Right renal cortex interstitium (tissue), 3 donors: ENCODE measurements around the gene MS4A4A. TPM values are rescaled to one million over a fixed set of nuclear protein-coding genes. Genes with fewer than 3 reads are reported as not detected.
A peak's percentile ranks its signal among the peaks of the same experiment; 100 is the strongest.
"Not testable (repeated sequence)": the region's sequence is repeated elsewhere in the genome, so short reads cannot be mapped to it uniquely, and the experiment has no call there.

ENCODE experiments used
- DNase-seq, 3 donors: peaks; one replicate each; pipeline ENCODE4 v3.0.0-alpha.2; 2013; ENCODE audit warnings: low read depth in 3 of 3, low spot score in 2 of 3
- polyA plus RNA-seq, 3 donors: library from polyadenylated mRNA; unstranded; fragments of 120-200 nt; gene quantifications; one replicate each; pipeline ENCODE4 v1.2.1, GENCODE V29; 2013; ENCODE audit not compliant: insufficient read length in 3 of 3

The MS4A4A gene
- polyA plus RNA-seq, 3 donors = 4.7 to 7.4 (median 6.6) TPM

GRCh38 chr11:60301178-60301577, 20.7 kb downstream of the MS4A4A start:
- DNase-seq = no peak

- not testable (repeated sequence) for DNase-seq
Measured at GRCh38 chr11:60301884-60302283, 21.4 kb downstream of the MS4A4A start.

- DNase-seq = no peak
Measured at GRCh38 chr11:60303661-60304060, 23.2 kb downstream of the MS4A4A start.

GRCh38 chr11:60305906-60306619, 25.6 kb downstream of the MS4A4A start:
- DNase-seq = no peak

- DNase-seq = no peak
Measured at GRCh38 chr11:60307507-60308195, 27.2 kb downstream of the MS4A4A start.

GRCh38 chr11:60310407-60310998, 30.0 kb downstream of the MS4A4A start:
- DNase-seq = no peak

GRCh38 chr11:60314635-60315321, 34.3 kb downstream of the MS4A4A start:
- no peak for DNase-seq

GRCh38 chr11:60315871-60316270, 35.4 kb downstream of the MS4A4A start:
- DNase-seq = no peak

GRCh38 chr11:60316317-60316716, 35.9 kb downstream of the MS4A4A start:
- DNase-seq = no peak

GRCh38 chr11:60318726-60319125, 38.3 kb downstream of the MS4A4A start:
- no peak for DNase-seq

- no peak for DNase-seq
Measured at GRCh38 chr11:60321051-60321450, 40.6 kb downstream of the MS4A4A start.

GRCh38 chr11:60326955-60327354, 46.5 kb downstream of the MS4A4A start, which contains the start of gene MS4A6E:
TSS of gene MS4A6E (plus strand) at chr11:60327255. CDS start at chr11:60334896, 7,641 bp downstream.
- no peak for DNase-seq

- DNase-seq = no peak
Measured at GRCh38 chr11:60328460-60328859, 48.0 kb downstream of the MS4A4A start.

GRCh38 chr11:60332846-60333245, 52.4 kb downstream of the MS4A4A start:
- no peak for DNase-seq

- DNase-seq = peak; percentile 8 to 23 (median 19)
Measured at GRCh38 chr11:60334005-60334620, 53.6 kb downstream of the MS4A4A start.

GRCh38 chr11:60336767-60337391, 56.4 kb downstream of the MS4A4A start:
- no peak for DNase-seq

- no peak for DNase-seq
Measured at GRCh38 chr11:60338053-60338452, 57.6 kb downstream of the MS4A4A start.

- no peak for DNase-seq
Measured at GRCh38 chr11:60339356-60339755, 58.9 kb downstream of the MS4A4A start.

GRCh38 chr11:60343094-60343704, 62.7 kb downstream of the MS4A4A start:
- DNase-seq = no peak

GRCh38 chr11:60344146-60344545, 63.7 kb downstream of the MS4A4A start:
- DNase-seq = no peak
